Anterior cingulate cortex (tissue), 58 donors: ENCODE results near the gene PINLYP.
A peak's percentile ranks its signal among the peaks of the same experiment; 100 is the strongest.
"Not testable (repeated sequence)": the region's sequence is repeated elsewhere in the genome, so short reads cannot be mapped to it uniquely, and the experiment has no call there.

Source experiments
- DNase-seq, 58 donors: peaks; one replicate each; lab custom pipeline; 2025; lab: John Stamatoyannopoulos, UW

Gene PINLYP

GRCh38 chr19:43575955-43576878 lies 616 bp downstream of the PINLYP start:
- peak in 6 of 58 donors; percentile 45 to 63 (median 50) for DNase-seq

GRCh38 chr19:43578787-43579186 lies 3.2 kb downstream of the PINLYP start:
- no peak for DNase-seq

- no peak for DNase-seq
Observed at GRCh38 chr19:43581467-43581866, 5.9 kb downstream of the PINLYP start.

- no peak for DNase-seq
Observed at GRCh38 chr19:43582495-43582894, 6.9 kb downstream of the PINLYP start.

- DNase-seq, result no peak
Observed at GRCh38 chr19:43584484-43584883, 8.9 kb downstream of the PINLYP start.

- DNase-seq, result no peak
Observed at GRCh38 chr19:43586346-43586745, 10.7 kb downstream of the PINLYP start.

- not testable (repeated sequence) for DNase-seq
Observed at GRCh38 chr19:43587029-43587428, 11.4 kb downstream of the PINLYP start.

GRCh38 chr19:43589277-43589676 lies 13.7 kb downstream of the PINLYP start:
- DNase-seq, result no peak

- DNase-seq, result no peak
Observed at GRCh38 chr19:43589678-43590077, 14.1 kb downstream of the PINLYP start.

- no peak for DNase-seq
Observed at GRCh38 chr19:43591904-43592772, 16.5 kb downstream of the PINLYP start.

- DNase-seq, result no peak
Observed at GRCh38 chr19:43592800-43593350, 17.3 kb downstream of the PINLYP start.

GRCh38 chr19:43594081-43594697 lies 18.6 kb downstream of the PINLYP start:
- DNase-seq, result no peak

GRCh38 chr19:43594710-43595604 lies 19.4 kb downstream of the PINLYP start:
- DNase-seq, result peak in 29 of 58 donors; percentile 9 to 48 (median 31)

GRCh38 chr19:43595605-43595998 lies 20.0 kb downstream of the PINLYP start:
- DNase-seq, result peak in 3 of 58 donors; percentile 39 to 61 (median 48)

GRCh38 chr19:43595999-43596841 lies 20.6 kb downstream of the PINLYP start, which contains the start of the genes IRGQ and ZNF576:
IRGQ (minus strand) TSS chr19:43596134; CDS start chr19:43595338, 796 bp downstream.
ZNF576 (plus strand) TSS chr19:43596595; CDS start chr19:43597109, 514 bp downstream.
- DNase-seq, result peak; percentile 96 to 100 (median 99)

GRCh38 chr19:43596842-43597461 lies 21.4 kb downstream of the PINLYP start:
- no peak for DNase-seq

GRCh38 chr19:43597876-43598275 lies 22.3 kb downstream of the PINLYP start:
- no peak for DNase-seq
